Breast epithelium (tissue), 3 donors: Measurements from ENCODE around the gene MRPL16.
A peak's percentile ranks its signal among the peaks of the same experiment; 100 is the strongest.

Source experiments
- CTCF ChIP-seq, 3 donors: fragments of 450-650 bp; IDR thresholded peaks; one replicate each; pipeline ENCODE4 v1.5.1; 2016 to 2017; ENCODE audit warnings: antibody characterized with exemption in 3 of 3, mild to moderate bottlenecking in 3 of 3, moderate library complexity in 3 of 3
- POLR2A ChIP-seq: fragments of 450-650 bp; IDR thresholded peaks from one replicate; pipeline ENCODE4 v1.6.1; 2016; ENCODE audit warnings: antibody characterized with exemption, mild to moderate bottlenecking, moderate library complexity

DNA sequence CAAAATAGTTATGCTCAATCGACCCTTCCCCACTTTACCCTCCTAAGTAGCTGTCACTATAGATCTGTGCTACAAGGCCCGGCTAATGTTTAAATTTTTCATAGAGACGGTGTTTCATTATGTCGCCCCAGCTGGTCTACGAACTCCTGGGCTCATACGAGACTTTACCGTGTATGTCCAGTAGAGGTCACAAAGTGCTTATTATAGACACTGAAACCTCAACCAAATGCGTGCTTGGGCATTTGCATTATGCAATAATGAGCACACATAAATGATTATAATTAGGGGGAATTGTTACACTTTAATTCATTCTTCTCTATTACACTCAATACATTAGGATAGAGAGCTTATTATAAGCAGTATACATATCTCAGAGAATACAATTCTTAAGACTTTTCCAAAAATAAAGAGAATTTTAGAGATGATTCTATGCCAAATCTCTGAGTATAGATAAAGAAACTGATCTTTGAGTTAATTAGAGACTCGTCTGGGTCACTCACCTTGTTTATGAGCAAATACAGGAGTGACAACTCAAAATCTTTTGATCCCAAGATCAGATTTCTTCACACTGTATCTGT, 12.5 kb upstream of the MRPL16 start:
- TF ChIP-seq CTCF (IDR thresholded peaks at IDR 0.05) = peak in 2 of 3 donors; percentile 53 to 62
- TF ChIP-seq POLR2A = no peak
